GM23248 (cell line): Measurements from ENCODE around the gene FAM171A1. TPM values are rescaled to one million over a fixed set of nuclear protein-coding genes. Genes with fewer than 3 reads are reported as not detected.

Experiments used
- DNase-seq: peaks from one replicate; pipeline ENCODE4 v3.0.0-alpha.2; 2015
- H2AFZ ChIP-seq: fragments of 200-600 bp; sonication (generic); 2 replicates; pipeline ENCODE4 v1.6.1; 2016; ENCODE audit warnings: antibody characterized with exemption
- H3F3A ChIP-seq: fragments of 200-600 bp; sonication (generic); 2 replicates; pipeline ENCODE4 v1.6.1; 2016; ENCODE audit warnings: mild to moderate bottlenecking, antibody characterized with exemption, mixed run types; ENCODE audit not compliant: insufficient read depth
- H3K27ac ChIP-seq: fragments of 200-600 bp; sonication (generic); 2 replicates; pipeline ENCODE4 v1.5.1; 2016; ENCODE audit warnings: mild to moderate bottlenecking
- H3K27me3 ChIP-seq: fragments of 200-600 bp; sonication (generic); replicated peaks from 2 replicates; pipeline ENCODE4 v1.6.1; 2016; ENCODE audit warnings: mild to moderate bottlenecking; ENCODE audit not compliant: insufficient read depth
- H3K36me3 ChIP-seq: fragments of 200-600 bp; sonication (generic); 2 replicates; pipeline ENCODE4 v1.6.1; 2016; ENCODE audit warnings: low read depth, mild to moderate bottlenecking
- H3K4me1 ChIP-seq: fragments of 200-600 bp; sonication (generic); 2 replicates; pipeline ENCODE4 v1.6.1; 2016; ENCODE audit warnings: mild to moderate bottlenecking; ENCODE audit not compliant: insufficient read depth
- H3K4me2 ChIP-seq: fragments of 200-600 bp; sonication (generic); one replicate; pipeline ENCODE4 v1.6.1; 2016; ENCODE audit warnings: mild to moderate bottlenecking; ENCODE audit not compliant: unreplicated experiment
- H3K4me3 ChIP-seq: fragments of 200-600 bp; sonication (generic); 2 replicates; pipeline ENCODE4 v1.5.1; 2016; ENCODE audit warnings: mild to moderate bottlenecking
- H3K79me2 ChIP-seq: fragments of 200-600 bp; sonication (generic); 2 replicates; pipeline ENCODE4 v1.6.1; 2016; ENCODE audit warnings: mild to moderate bottlenecking; ENCODE audit not compliant: insufficient read depth
- H3K9ac ChIP-seq: fragments of 200-600 bp; sonication (generic); 2 replicates; pipeline ENCODE4 v1.6.1; 2016; ENCODE audit warnings: mild to moderate bottlenecking
- H3K9me2 ChIP-seq: fragments of 200-600 bp; sonication (generic); 2 replicates; pipeline ENCODE4 v1.6.1; 2016; ENCODE audit warnings: mixed run types, mild to moderate bottlenecking, moderate library complexity; ENCODE audit not compliant: insufficient read depth
- H3K9me3 ChIP-seq: fragments of 200-600 bp; sonication (generic); one replicate; pipeline ENCODE4 v1.6.1; 2017; ENCODE audit warnings: low read depth
- H4K20me1 ChIP-seq: fragments of 200-600 bp; sonication (generic); 2 replicates; pipeline ENCODE4 v1.6.0; 2016; ENCODE audit not compliant: insufficient read depth
- EZH2 ChIP-seq: fragments of 200-600 bp; sonication (generic); IDR thresholded peaks from 2 replicates; pipeline ENCODE4 v1.6.1; 2018; ENCODE audit warnings: antibody characterized with exemption, mild to moderate bottlenecking; ENCODE audit not compliant: insufficient read depth, poor library complexity, severe bottlenecking
- EZH2phosphoT487 ChIP-seq: fragments of 200-600 bp; sonication (generic); IDR thresholded peaks from 2 replicates; pipeline ENCODE4 v1.6.1; 2018; ENCODE audit warnings: antibody characterized with exemption, moderate library complexity, mild to moderate bottlenecking, low read depth; ENCODE audit not compliant: insufficient read depth
- whole genome bisulfite sequencing, 2 experiments: methylation state at CpG; one replicate each; pipeline ENCODE4 v1.1.6; 2015 to 2017; ENCODE audit warnings: low lambda C conversion rate in 2 of 2, low coverage in 1 of 2; ENCODE audit errors: missing lambda C conversion rate in 2 of 2; 5-methylcytosine and 5-hydroxymethylcytosine counted together
- in situ Hi-C: fragments of 300-500 bp; cut with MboI; formaldehyde crosslinking; loops from 2 replicates; pipeline ENCODE4 v1.15.0; 2020
- polyA plus RNA-seq: library from polyadenylated mRNA; unstranded; fragments of >200 nt; fragmentation: Nextera tagmentation; extraction: Ambion mirVana; gene quantifications from 2 replicates; pipeline ENCODE4 v1.2.1, GENCODE V29; 2016
- small RNA-seq: library from RNA; depleted of rRNA; stranded (forward); fragments of <200 nt; gene quantifications from one replicate; pipeline ENCODE3, GENCODE V24; 2014; ENCODE audit warnings: low read depth, low replicate concordance
- total RNA-seq: library from RNA; depleted of rRNA; stranded (reverse); fragments of >200 nt; shearing (Covaris generic); gene quantifications from 2 replicates; pipeline ENCODE4 v1.2.3, GENCODE V29; 2014; rRNA removed

FAM171A1 gene
- total and polyA plus RNA-seq, 2 experiments from 2014 or later = 11.2 to 25.2 TPM

GRCh38 chr10:15168291-15168785 is 202.8 kb downstream of the FAM171A1 start, which contains the start of gene NMT2:
Gene NMT2, minus strand, starts transcription at chr10:15168693. Its CDS starts 81 bp downstream, at chr10:15168612.
- DNase-seq = no peak
- in situ Hi-C loops = no loop called here
- Histone ChIP-seq H3K9me3 (no peaks in the 10 kb centered on the region), H3K27me3 (no peaks in the 10 kb centered on the region), H3K36me3 (no peaks in the 10 kb centered on the region), H3F3A (0 out of 2 replicates have a peak, but pooled peaks cover 11% of the 10 kb centered on the region), H3K9ac (peak within 1 kb of the TSS; percentile 83), H3K4me1 (peaks cover 16% of the 10 kb centered on the region), H2AFZ (peak within 1 kb of the TSS; percentile 85), H3K4me2 (peak within 1 kb of the TSS; percentile 100), H3K9me2 (no peaks in the 10 kb centered on the region), H3K4me3 (peak within 1 kb of the TSS; percentile 98), H3K79me2 (peaks cover 46% of the 10 kb centered on the region), H3K27ac (peak within 1 kb of the TSS; percentile 76), H4K20me1 (0 out of 2 replicates have a peak, but pooled peaks cover 4% of the 10 kb centered on the region)
- TF ChIP-seq EZH2 (no peak), EZH2phosphoT487 (no peak)
- WGBS, 2 experiments = 1 to 2% methylated on average over 29 to 38 of the region's 70 CpGs

- H3K4me3 ChIP-seq = peak overlapping the region; percentile 98
- peak overlapping the region; percentile 85 for H2AFZ ChIP-seq
- in situ Hi-C loops = no loop called here
- peaks cover 53% of the 10 kb centered on the region for H3K79me2 ChIP-seq
- peak overlapping the region; percentile 83 for H3K9ac ChIP-seq
- H3K27ac ChIP-seq = peak overlapping the region; percentile 76
- 0 out of 2 replicates have a peak, but pooled peaks cover 11% of the 10 kb centered on the region for H3F3A ChIP-seq
- 0 out of 2 replicates have a peak, but pooled peaks cover 4% of the 10 kb centered on the region for H4K20me1 ChIP-seq
- DNase-seq = peak; percentile 74
- H3K27me3 ChIP-seq = no peaks in the 10 kb centered on the region
- WGBS, 2 experiments = 3 to 6% methylated on average over 33 to 39 of the region's 54 CpGs
- peaks cover 16% of the 10 kb centered on the region for H3K4me1 ChIP-seq
- peak overlapping the region; percentile 100 for H3K4me2 ChIP-seq
- H3K9me3 ChIP-seq = no peaks in the 10 kb centered on the region
- no peaks in the 10 kb centered on the region for H3K36me3 ChIP-seq
- no peaks in the 10 kb centered on the region for H3K9me2 ChIP-seq
- TF ChIP-seq EZH2phosphoT487 = no peak
- no peak for TF ChIP-seq EZH2
Observed at GRCh38 chr10:15167411-15168290, 203.4 kb downstream of the FAM171A1 start.

GRCh38 chr10:15166325-15166724 is 204.8 kb downstream of the FAM171A1 start:
- H3K4me1 ChIP-seq = peaks cover 16% of the 10 kb centered on the region
- TF ChIP-seq EZH2phosphoT487 (no peak), EZH2 (no peak)
- H3K27ac ChIP-seq = no peak overlapping the region
- no peak overlapping the region for H3K9ac ChIP-seq
- H3K9me2 ChIP-seq = no peaks in the 10 kb centered on the region
- 68 to 76% methylated on average over 2 of the region's 2 CpGs for WGBS, 2 experiments
- peaks cover 65% of the 10 kb centered on the region for H3K79me2 ChIP-seq
- in situ Hi-C loops = no loop called here
- H4K20me1 ChIP-seq = 0 out of 2 replicates have a peak, but pooled peaks cover 4% of the 10 kb centered on the region
- H3F3A ChIP-seq = 0 out of 2 replicates have a peak, but pooled peaks cover 11% of the 10 kb centered on the region
- peak; percentile 26 for DNase-seq
- H3K36me3 ChIP-seq = no peaks in the 10 kb centered on the region
- H3K4me2 ChIP-seq = peak overlapping the region; percentile 100
- H3K4me3 ChIP-seq = peak overlapping the region; percentile 98
- H3K9me3 ChIP-seq = no peaks in the 10 kb centered on the region
- no peaks in the 10 kb centered on the region for H3K27me3 ChIP-seq
- no peak overlapping the region for H2AFZ ChIP-seq

DNA sequence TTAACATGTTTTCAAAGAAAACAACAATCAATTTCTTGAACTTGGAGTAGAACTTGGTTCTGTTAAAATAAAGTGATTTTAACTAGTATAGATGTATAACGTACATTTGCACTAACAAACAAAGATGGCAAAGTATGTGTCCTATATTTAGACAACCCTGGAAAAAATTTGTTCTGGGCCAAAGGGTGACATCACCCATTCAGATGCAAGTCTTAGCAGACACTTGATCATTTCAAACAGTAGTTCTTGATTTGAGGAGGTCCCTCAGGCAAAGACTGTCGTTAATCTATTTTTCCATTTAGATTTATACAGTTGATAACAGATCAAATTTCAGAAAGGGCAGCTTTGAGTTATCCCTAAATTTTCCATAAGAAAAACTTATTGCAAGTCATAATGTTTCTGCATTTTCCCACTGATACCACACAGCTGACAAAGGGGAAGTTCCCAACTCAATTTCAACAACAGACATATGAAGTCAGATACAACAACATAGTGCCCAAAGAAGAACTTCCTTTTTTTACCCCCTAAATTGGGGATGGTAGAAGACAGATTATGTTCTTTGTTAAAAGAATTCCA is 207.7 kb downstream of the FAM171A1 start:
- Histone ChIP-seq H3K4me1 (peaks cover 16% of the 10 kb centered on the region), H3K36me3 (no peaks in the 10 kb centered on the region), H4K20me1 (0 out of 2 replicates have a peak, but pooled peaks cover 4% of the 10 kb centered on the region), H3K4me2 (no peak overlapping the region), H3K4me3 (no peak overlapping the region), H3K9me3 (no peaks in the 10 kb centered on the region), H3K9me2 (no peaks in the 10 kb centered on the region), H3F3A (0 out of 2 replicates have a peak, but pooled peaks cover 11% of the 10 kb centered on the region), H2AFZ (no peak overlapping the region), H3K27me3 (no peaks in the 10 kb centered on the region), H3K79me2 (peaks cover 94% of the 10 kb centered on the region), H3K9ac (no peak overlapping the region), H3K27ac (no peak overlapping the region)
- in situ Hi-C loops = no loop called here
- no peak for TF ChIP-seq EZH2
- TF ChIP-seq EZH2phosphoT487 = no peak
- DNase-seq = no peak
- 80 to 86% methylated on average over 2 of the region's 2 CpGs for WGBS, 2 experiments

Small RNAs within 50 kb of the gene (small RNA-seq; reads per million reads assigned to genes)
- gene AL590365.1 = not detected

Other genes starting within 250 kb of the FAM171A1 start
- gene NMT2, start 202.6 kb downstream of the FAM171A1 start, total RNA-seq = 28.6 and 35.9 TPM in 2 replicates
- gene NMT2, start 202.6 kb downstream of the FAM171A1 start, polyA plus RNA-seq = 24.9 and 26.3 TPM in 2 replicates